ENCODE measurements around the gene CAGE1. TPM values are rescaled to one million over a fixed set of nuclear protein-coding genes. Genes with fewer than 3 reads are reported as not detected.

CAGE1 gene
- total RNA-seq, 1 experiment from 2014 or later = 0.29 TPM

GRCh38 chr6:7438011-7438410, 48.5 kb upstream of the CAGE1 start:
- no peaks in the 10 kb centered on the region for H3K36me3 ChIP-seq (ENCODE audit: low read depth, low read length)
- H2AFZ ChIP-seq (ENCODE audit: low read length) = no peak overlapping the region
- ChIA-PET CTCF (no interaction called here), POLR2A (ENCODE audit: unreplicated experiment) (no interaction called here)
- H3K4me2 ChIP-seq (ENCODE audit: low read length) = no peak overlapping the region
- H3F3A ChIP-seq (ENCODE audit: low read length, unreplicated experiment) = no peaks in the 10 kb centered on the region
- no peaks in the 10 kb centered on the region for H4K20me1 ChIP-seq (ENCODE audit: low read length)
- no peak overlapping the region for H3K27ac ChIP-seq (ENCODE audit: low read length)
- no peaks in the 10 kb centered on the region for H3K4me1 ChIP-seq (ENCODE audit: insufficient read depth, low read length)
- H3K27me3 ChIP-seq (ENCODE audit: low read length) = no peaks in the 10 kb centered on the region
- ATAC-seq (no peak), DNase-seq (no peak)
- intact Hi-C loops (cut with micrococcal nuclease) = no loop called here
- TF ChIP-seq, protein P1, sequence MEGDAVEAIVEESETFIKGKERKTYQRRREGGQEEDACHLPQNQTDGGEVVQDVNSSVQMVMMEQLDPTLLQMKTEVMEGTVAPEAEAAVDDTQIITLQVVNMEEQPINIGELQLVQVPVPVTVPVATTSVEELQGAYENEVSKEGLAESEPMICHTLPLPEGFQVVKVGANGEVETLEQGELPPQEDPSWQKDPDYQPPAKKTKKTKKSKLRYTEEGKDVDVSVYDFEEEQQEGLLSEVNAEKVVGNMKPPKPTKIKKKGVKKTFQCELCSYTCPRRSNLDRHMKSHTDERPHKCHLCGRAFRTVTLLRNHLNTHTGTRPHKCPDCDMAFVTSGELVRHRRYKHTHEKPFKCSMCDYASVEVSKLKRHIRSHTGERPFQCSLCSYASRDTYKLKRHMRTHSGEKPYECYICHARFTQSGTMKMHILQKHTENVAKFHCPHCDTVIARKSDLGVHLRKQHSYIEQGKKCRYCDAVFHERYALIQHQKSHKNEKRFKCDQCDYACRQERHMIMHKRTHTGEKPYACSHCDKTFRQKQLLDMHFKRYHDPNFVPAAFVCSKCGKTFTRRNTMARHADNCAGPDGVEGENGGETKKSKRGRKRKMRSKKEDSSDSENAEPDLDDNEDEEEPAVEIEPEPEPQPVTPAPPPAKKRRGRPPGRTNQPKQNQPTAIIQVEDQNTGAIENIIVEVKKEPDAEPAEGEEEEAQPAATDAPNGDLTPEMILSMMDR (conservative IDR thresholded peaks at IDR 0.05; ENCODE audit: low read depth, low read length) = no peak
- TF ChIP-seq EZH2 (IDR thresholded peaks at IDR 0.05; ENCODE audit: low read length, unreplicated experiment) = no peak
- TF ChIP-seq EZH2phosphoT487 (IDR thresholded peaks at IDR 0.05; ENCODE audit: borderline replicate concordance, low read length) = no peak
- no peaks in the 10 kb centered on the region for H3K9me2 ChIP-seq (replicated peaks; ENCODE audit: low read length)
- no peak overlapping the region for H3K4me3 ChIP-seq (ENCODE audit: low read length)
- no peak overlapping the region for H3K9ac ChIP-seq (ENCODE audit: low read length)
- H3K79me2 ChIP-seq (ENCODE audit: low read length) = no peaks in the 10 kb centered on the region
- BruUV-seq (replicated peaks) = no TSS peak
- H3K9me3 ChIP-seq (ENCODE audit: low read length) = no peaks in the 10 kb centered on the region

DNA sequence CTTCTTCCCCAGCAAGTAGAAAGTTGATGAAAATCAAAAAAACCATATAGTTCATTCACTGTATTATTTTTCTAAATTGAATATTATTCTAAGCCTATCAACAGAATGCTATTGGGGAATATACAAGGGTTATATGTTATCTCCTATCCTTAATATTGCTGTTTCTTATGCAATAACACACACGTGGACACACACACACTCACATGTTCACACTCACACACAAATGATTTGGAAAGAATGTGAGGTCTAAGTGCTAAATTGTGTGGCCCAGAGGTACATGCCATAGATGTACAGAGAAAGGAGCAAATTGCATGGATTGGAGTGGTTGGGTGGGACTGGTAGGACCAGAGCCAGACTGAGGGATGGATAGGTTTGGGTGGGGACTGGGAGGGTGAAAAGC, 45.1 kb upstream of the CAGE1 start:
- Histone ChIP-seq H3K4me2 (ENCODE audit: low read length) (no peak overlapping the region), H3K9me2 (replicated peaks; ENCODE audit: low read length) (no peaks in the 10 kb centered on the region), H3K4me1 (ENCODE audit: insufficient read depth, low read length) (no peaks in the 10 kb centered on the region), H3K9ac (ENCODE audit: low read length) (no peak overlapping the region), H3F3A (ENCODE audit: low read length, unreplicated experiment) (no peaks in the 10 kb centered on the region), H4K20me1 (ENCODE audit: low read length) (no peaks in the 10 kb centered on the region), H2AFZ (ENCODE audit: low read length) (no peak overlapping the region), H3K27ac (ENCODE audit: low read length) (no peak overlapping the region), H3K27me3 (ENCODE audit: low read length) (no peaks in the 10 kb centered on the region), H3K36me3 (ENCODE audit: low read depth, low read length) (no peaks in the 10 kb centered on the region), H3K79me2 (ENCODE audit: low read length) (no peaks in the 10 kb centered on the region), H3K4me3 (ENCODE audit: low read length) (no peak overlapping the region), H3K9me3 (ENCODE audit: low read length) (no peaks in the 10 kb centered on the region)
- DNase-seq (no peak), ATAC-seq (no peak)
- TF ChIP-seq, protein P1 (conservative IDR thresholded peaks at IDR 0.05; ENCODE audit: low read depth, low read length) = no peak
- TF ChIP-seq EZH2phosphoT487 (IDR thresholded peaks at IDR 0.05; ENCODE audit: borderline replicate concordance, low read length) = no peak
- TF ChIP-seq EZH2 (IDR thresholded peaks at IDR 0.05; ENCODE audit: low read length, unreplicated experiment) = no peak
- intact Hi-C loops (cut with micrococcal nuclease) = no loop called here
- POLR2A ChIA-PET (ENCODE audit: unreplicated experiment) = no interaction called here
- CTCF ChIA-PET = no interaction called here
- BruUV-seq (replicated peaks) = no TSS peak

DNA sequence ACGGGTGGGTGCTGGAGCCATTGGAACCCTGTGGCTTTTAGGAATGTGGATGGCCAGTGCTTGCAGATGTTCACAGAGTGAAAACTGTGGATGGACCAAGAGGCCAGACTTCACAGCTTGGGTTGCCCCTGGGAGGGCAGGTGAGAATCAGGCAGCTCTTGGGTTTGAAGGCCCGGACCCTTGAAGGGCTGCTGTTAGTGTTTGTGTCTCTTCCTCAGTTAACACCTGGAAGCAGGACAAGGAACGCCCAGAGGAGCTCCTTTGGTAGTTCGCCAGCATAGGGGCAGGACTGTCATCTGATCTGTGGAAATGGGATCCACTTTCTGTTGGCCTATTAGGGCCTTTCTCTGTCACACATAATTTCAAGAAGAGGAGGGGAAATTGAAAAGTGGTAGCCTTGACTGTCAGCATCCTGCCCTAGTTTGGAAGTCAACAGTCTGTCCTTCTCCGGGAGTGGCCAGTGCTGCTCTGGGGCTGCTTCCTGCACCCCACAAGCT, 43.6 kb upstream of the CAGE1 start:
- Histone ChIP-seq H3K27me3 (ENCODE audit: low read length) (no peaks in the 10 kb centered on the region), H3K79me2 (ENCODE audit: low read length) (no peaks in the 10 kb centered on the region), H3F3A (ENCODE audit: low read length, unreplicated experiment) (no peaks in the 10 kb centered on the region), H3K9me2 (replicated peaks; ENCODE audit: low read length) (no peaks in the 10 kb centered on the region), H3K36me3 (ENCODE audit: low read depth, low read length) (no peaks in the 10 kb centered on the region), H3K9me3 (ENCODE audit: low read length) (no peaks in the 10 kb centered on the region), H3K27ac (ENCODE audit: low read length) (no peak overlapping the region), H3K4me1 (ENCODE audit: insufficient read depth, low read length) (no peaks in the 10 kb centered on the region), H3K9ac (ENCODE audit: low read length) (no peak overlapping the region), H3K4me3 (ENCODE audit: low read length) (no peak overlapping the region), H4K20me1 (ENCODE audit: low read length) (no peaks in the 10 kb centered on the region), H2AFZ (ENCODE audit: low read length) (no peak overlapping the region), H3K4me2 (ENCODE audit: low read length) (no peak overlapping the region)
- peak; percentile 20 for DNase-seq
- CTCF ChIA-PET = no interaction called here
- intact Hi-C loops (cut with micrococcal nuclease) = no loop called here
- no peak for TF ChIP-seq EZH2 (IDR thresholded peaks at IDR 0.05; ENCODE audit: low read length, unreplicated experiment)
- no peak for TF ChIP-seq EZH2phosphoT487 (IDR thresholded peaks at IDR 0.05; ENCODE audit: borderline replicate concordance, low read length)
- TF ChIP-seq, protein P1 (conservative IDR thresholded peaks at IDR 0.05; ENCODE audit: low read depth, low read length) = no peak
- BruUV-seq (replicated peaks) = no TSS peak
- 0 out of 2 replicates have a peak, but pooled peaks have one; percentile 20 for ATAC-seq
- POLR2A ChIA-PET (ENCODE audit: unreplicated experiment) = no interaction called here
